DOHH2 (cell line): ENCODE results near the gene PRMT1.

Experiments
- EZH2phosphoT487 ChIP-seq: fragments of 200-600 bp; sonication (generic); IDR thresholded peaks from 2 replicates; pipeline ENCODE4 v1.6.1; 2017; ENCODE audit warnings: borderline replicate concordance, mild to moderate bottlenecking, antibody characterized with exemption, low read length, moderate library complexity, mixed read lengths
- TF ChIP-seq, protein P1 (sequence below): fragments of 200-600 bp; sonication (generic); IDR thresholded peaks from one replicate; pipeline ENCODE4 v1.5.1; 2014; ENCODE audit warnings: antibody characterized with exemption, mild to moderate bottlenecking, low read depth, low read length; ENCODE audit not compliant: poor library complexity, severe bottlenecking

DNA sequence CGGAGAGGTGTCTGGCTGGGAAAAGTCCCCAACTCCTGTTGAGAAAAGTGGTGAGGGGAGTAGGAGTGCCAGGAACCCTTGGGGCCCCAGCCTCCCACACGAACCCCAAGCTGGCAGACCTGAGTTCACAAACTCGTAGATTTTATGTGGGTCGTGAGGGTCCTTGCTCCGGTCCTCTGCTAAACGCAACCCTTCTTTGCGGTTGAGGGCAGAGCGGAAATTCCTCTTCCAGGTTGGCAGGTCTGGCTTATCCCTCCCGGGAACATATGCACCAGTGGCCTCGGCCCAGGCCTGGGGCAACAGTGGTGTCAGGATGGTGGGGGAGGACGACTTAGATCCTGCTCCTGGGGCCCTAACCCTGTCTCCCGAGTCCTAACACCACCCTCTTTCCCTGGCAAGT lies 13.8 kb upstream of the PRMT1 start:
- TF ChIP-seq, protein P1, sequence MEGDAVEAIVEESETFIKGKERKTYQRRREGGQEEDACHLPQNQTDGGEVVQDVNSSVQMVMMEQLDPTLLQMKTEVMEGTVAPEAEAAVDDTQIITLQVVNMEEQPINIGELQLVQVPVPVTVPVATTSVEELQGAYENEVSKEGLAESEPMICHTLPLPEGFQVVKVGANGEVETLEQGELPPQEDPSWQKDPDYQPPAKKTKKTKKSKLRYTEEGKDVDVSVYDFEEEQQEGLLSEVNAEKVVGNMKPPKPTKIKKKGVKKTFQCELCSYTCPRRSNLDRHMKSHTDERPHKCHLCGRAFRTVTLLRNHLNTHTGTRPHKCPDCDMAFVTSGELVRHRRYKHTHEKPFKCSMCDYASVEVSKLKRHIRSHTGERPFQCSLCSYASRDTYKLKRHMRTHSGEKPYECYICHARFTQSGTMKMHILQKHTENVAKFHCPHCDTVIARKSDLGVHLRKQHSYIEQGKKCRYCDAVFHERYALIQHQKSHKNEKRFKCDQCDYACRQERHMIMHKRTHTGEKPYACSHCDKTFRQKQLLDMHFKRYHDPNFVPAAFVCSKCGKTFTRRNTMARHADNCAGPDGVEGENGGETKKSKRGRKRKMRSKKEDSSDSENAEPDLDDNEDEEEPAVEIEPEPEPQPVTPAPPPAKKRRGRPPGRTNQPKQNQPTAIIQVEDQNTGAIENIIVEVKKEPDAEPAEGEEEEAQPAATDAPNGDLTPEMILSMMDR, result no peak
- no peak for TF ChIP-seq EZH2phosphoT487
